ENCODE results near the gene ASCC3.

DNA sequence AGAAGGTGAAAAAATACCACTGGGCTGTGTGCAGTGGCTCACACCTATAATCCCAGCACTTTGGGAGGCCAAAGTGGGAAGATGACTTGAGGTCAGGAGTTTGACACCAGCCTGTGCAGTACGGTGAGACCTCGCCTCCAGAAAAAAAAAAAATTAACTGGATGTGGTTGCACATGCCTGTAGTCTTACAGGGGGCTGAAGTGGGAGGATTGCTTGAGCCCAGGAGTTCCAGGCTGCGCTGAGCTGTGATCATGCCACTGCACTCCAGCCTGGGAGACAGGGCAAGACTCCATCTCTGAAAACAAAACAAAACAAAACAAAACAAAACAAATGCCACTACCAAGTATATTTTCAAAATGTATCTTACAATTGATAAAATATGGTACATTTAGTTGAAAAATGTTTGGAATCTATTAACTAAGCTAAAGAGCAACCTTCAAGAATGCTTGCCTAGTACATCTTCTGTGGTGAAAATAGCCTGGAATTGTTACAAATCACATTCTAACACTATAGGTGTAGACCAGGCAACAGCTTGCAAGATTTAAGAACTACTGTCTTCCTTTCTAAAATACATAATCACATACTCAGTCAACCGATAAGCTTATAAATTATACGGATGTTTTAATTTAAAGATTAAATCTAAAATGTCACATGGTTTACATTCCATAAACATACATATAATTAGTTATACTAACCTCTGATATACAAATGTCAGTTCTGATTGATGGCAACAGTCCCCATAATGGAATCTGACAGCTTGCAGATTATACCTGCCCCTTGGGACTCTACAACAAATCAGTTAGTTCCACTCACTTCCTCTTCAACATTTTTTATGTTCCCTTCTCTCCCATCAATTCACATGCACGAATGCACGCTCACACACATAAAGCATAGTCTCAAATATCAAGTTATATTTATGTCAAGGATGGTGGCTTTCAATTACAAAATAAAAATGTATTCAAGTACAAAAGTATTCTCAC, 150.8 kb downstream of the ASCC3 start:
- TF ChIP-seq, protein P1, sequence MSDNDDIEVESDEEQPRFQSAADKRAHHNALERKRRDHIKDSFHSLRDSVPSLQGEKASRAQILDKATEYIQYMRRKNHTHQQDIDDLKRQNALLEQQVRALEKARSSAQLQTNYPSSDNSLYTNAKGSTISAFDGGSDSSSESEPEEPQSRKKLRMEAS (IDR thresholded peaks at IDR 0.05), result no peak
- TF ChIP-seq CREB1 (IDR thresholded peaks at IDR 0.05; ENCODE audit: low read depth), result no peak
